GM12878 (cell line): ENCODE measurements around the gene KCNQ1OT1. TPM values are rescaled to one million over a fixed set of nuclear protein-coding genes. Genes with fewer than 3 reads are reported as not detected.

Experiments used
- ATAC-seq: fragments of 200-7000 bp; cut with Tn5 transposase; 3 replicates; pipeline ENCODE4 v1.9.1; 2020; ENCODE audit warnings: mild to moderate bottlenecking, moderate library complexity
- BruUV-seq: library from RNA; stranded (reverse); fragments of 400-500 nt; replicated peaks from 2 replicates; lab custom pipeline; 2021; lab: Mats Ljungman, UMichigan
- CTCF ChIA-PET: fragments of 300-600 bp; sonication (Branson Sonifier 250); formaldehyde crosslinking; extraction: SDS; loops from one replicate; lab custom pipeline; 2021; ENCODE audit warnings: inconsistent platforms; lab: Yijun Ruan, JAX
- POLR2A ChIA-PET: fragments of 350-600 bp; formaldehyde crosslinking; extraction: SDS; loops from one replicate; lab custom pipeline; 2021; ENCODE audit warnings: inconsistent platforms; lab: Charles Lee
- RAD21 ChIA-PET: fragments of 300-600 bp; sonication (Branson Sonifier 250); formaldehyde crosslinking; loops from one replicate; lab custom pipeline; 2023; ENCODE audit warnings: antibody characterized with exemption; ENCODE audit not compliant: unreplicated experiment; lab: Charles Lee
- SMC1A ChIA-PET: fragments of 300-600 bp; sonication (Branson Sonifier 250); formaldehyde crosslinking; loops from one replicate; lab custom pipeline; 2023; ENCODE audit not compliant: unreplicated experiment, uncharacterized antibody; lab: Charles Lee
- DNase-seq: peaks from one replicate; pipeline ENCODE4 v3.0.0-alpha.2; 2011; ENCODE audit warnings: low read depth, low spot score
- FAIRE-seq: peaks from 3 replicates; lab custom pipeline; 2011; peaks lifted over from hg19 to GRCh38; lab: Jason Lieb, UNC
- H2AFZ ChIP-seq: 2 replicates; pipeline ENCODE4 v1.6.0; 2011; ENCODE audit warnings: low read depth, low read length, control low read depth; ENCODE audit not compliant: control insufficient read depth
- H3K27ac ChIP-seq: 2 replicates; pipeline ENCODE4 v1.5.1; 2011; ENCODE audit warnings: control low read depth; ENCODE audit not compliant: control insufficient read depth, insufficient read depth
- H3K27me3 ChIP-seq, 2 experiments: replicated peaks in 1 of 2; 2 replicates each; pipeline versions ENCODE4 v1.6.0 to v1.6.1; 2011; ENCODE audit warnings: low read length in 1 of 2; ENCODE audit not compliant: control insufficient read depth in 2 of 2, insufficient read depth in 2 of 2
- H3K36me3 ChIP-seq, 2 experiments: 2 replicates each; pipeline ENCODE4 v1.5.1; 2011; ENCODE audit warnings: low read length in 1 of 2; ENCODE audit not compliant: control insufficient read depth in 2 of 2, insufficient read depth in 2 of 2
- H3K4me1 ChIP-seq: 2 replicates; pipeline ENCODE4 v1.6.1; 2011; ENCODE audit warnings: mild to moderate bottlenecking, low read length, moderate library complexity, mixed read lengths; ENCODE audit not compliant: control insufficient read depth, insufficient read depth
- H3K4me2 ChIP-seq: 2 replicates; pipeline ENCODE4 v1.6.0; 2011; ENCODE audit warnings: control low read depth; ENCODE audit not compliant: control insufficient read depth, insufficient read depth
- H3K4me3 ChIP-seq: fragments of 200-600 bp; sonication (generic); 2 replicates; pipeline ENCODE4 v1.5.1; 2016
- H3K79me2 ChIP-seq: 2 replicates; pipeline ENCODE4 v1.6.0; 2011; ENCODE audit warnings: low read length; ENCODE audit not compliant: control insufficient read depth, insufficient read depth
- H3K9ac ChIP-seq: 2 replicates; pipeline ENCODE4 v1.8.0; 2011; ENCODE audit warnings: low read length, control low read depth, mixed read lengths; ENCODE audit not compliant: control insufficient read depth, insufficient read depth
- H3K9me3 ChIP-seq: replicated peaks from 3 replicates; pipeline ENCODE4 v1.5.1; 2011; ENCODE audit warnings: mild to moderate bottlenecking, low read length; ENCODE audit not compliant: control insufficient read depth, insufficient read depth
- H4K20me1 ChIP-seq: 2 replicates; pipeline ENCODE4 v1.6.0; 2011; ENCODE audit not compliant: control insufficient read depth, insufficient read depth
- GABPA ChIP-seq: IDR thresholded peaks from 2 replicates; pipeline ENCODE4 v1.6.1; 2014; ENCODE audit warnings: antibody characterized with exemption, low read depth, mild to moderate bottlenecking, inconsistent platforms
- SP1 ChIP-seq: IDR thresholded peaks from one replicate; pipeline ENCODE4 v1.6.1; 2011; ENCODE audit warnings: low read depth, low read length
- SREBF2 ChIP-seq: IDR thresholded peaks from 2 replicates; pipeline ENCODE4 v1.6.1; 2012; ENCODE audit warnings: mild to moderate bottlenecking, low read length
- STAT1 ChIP-seq: fragments of 450-650 bp; conservative IDR thresholded peaks from 2 replicates; pipeline ENCODE4 v1.6.1; 2014; ENCODE audit warnings: antibody characterized with exemption, mild to moderate bottlenecking
- WGBS: methylation state at CpG from one replicate; pipeline ENCODE4 v1.1.6; 2016; ENCODE audit warnings: low lambda C conversion rate; ENCODE audit not compliant: insufficient replicate concordance, insufficient coverage; ENCODE audit errors: missing lambda C conversion rate; 5-methylcytosine and 5-hydroxymethylcytosine counted together
- in situ Hi-C: fragments of 300-500 bp; cut with MboI; formaldehyde crosslinking; loops from 9 replicates; pipeline ENCODE4 v1.14.3; 2018; ENCODE audit warnings: mixed read lengths
- intact Hi-C: fragments of 100-400 bp; cut with micrococcal nuclease; formaldehyde crosslinking; loops from one replicate; pipeline ENCODE4 v1.14.2; 2022; ENCODE audit not compliant: unreplicated experiment
- polyA plus RNA-seq, 11 experiments: library from polyadenylated mRNA; depleted of rRNA in 4 of 11; unstranded in 6 of 11; stranded (reverse) in 5 of 11; fragments of >200 nt; fragmentation: Nextera tagmentation in 4 of 11; fragmentation: Illumina TruSeq in 1 of 11; extraction: Ambion mirVana in 4 of 11; extraction: Trizol in 1 of 11; gene quantifications; 1 replicate in 1 of 11; 2 replicates in 10 of 11; pipeline versions ENCODE4 v1.2.1 to v1.2.3, GENCODE V29; 2011 to 2016; ENCODE audit warnings: inconsistent platforms in 2 of 11, missing spikeins in 2 of 11, low read depth in 1 of 11
- total RNA-seq, 4 experiments: library from RNA; depleted of rRNA in 3 of 4; stranded (reverse); fragments of >200 nt in 3 of 4; fragmentation: Illumina TruSeq in 1 of 4; extraction: Trizol in 1 of 4; gene quantifications; 2 replicates each; pipeline versions ENCODE4 v1.2.1 to v1.2.3, GENCODE V29; 2013 to 2021
- TF ChIP-seq, protein P1 (sequence below): IDR thresholded peaks from 2 replicates; pipeline ENCODE4 v1.6.1; 2012; ENCODE audit warnings: low read depth, low read length, improper control_type of control experiment

The KCNQ1OT1 gene
- total and polyA plus RNA-seq, 10 of the 15 experiments (the other 5 are each of a cell fraction or from before 2014, with no cell fraction given) = 0.02 to 1.6 (median 0.41) TPM

GRCh38 chr11:2739531-2740274 is 39.9 kb upstream of the KCNQ1OT1 start:
- ChIA-PET SMC1A (no interaction called here), RAD21 (no interaction called here), CTCF (no interaction called here), POLR2A (no interaction called here)
- BruUV-seq = no TSS peak
- no peaks in the 10 kb centered on the region for H3K79me2 ChIP-seq
- no peaks in the 10 kb centered on the region for H4K20me1 ChIP-seq
- DNase-seq (no peak), FAIRE-seq (no peak), ATAC-seq (no peak)
- in situ Hi-C loops (no loop called here), intact Hi-C loops (no loop called here)
- H3K27me3 ChIP-seq = no peaks in the 10 kb centered on the region
- no peak overlapping the region for H3K9ac ChIP-seq
- no peak overlapping the region for H3K4me2 ChIP-seq
- TF ChIP-seq GABPA (no peak), SREBF2 (no peak), STAT1 (no peak), SP1 (no peak)
- TF ChIP-seq, protein P1, sequence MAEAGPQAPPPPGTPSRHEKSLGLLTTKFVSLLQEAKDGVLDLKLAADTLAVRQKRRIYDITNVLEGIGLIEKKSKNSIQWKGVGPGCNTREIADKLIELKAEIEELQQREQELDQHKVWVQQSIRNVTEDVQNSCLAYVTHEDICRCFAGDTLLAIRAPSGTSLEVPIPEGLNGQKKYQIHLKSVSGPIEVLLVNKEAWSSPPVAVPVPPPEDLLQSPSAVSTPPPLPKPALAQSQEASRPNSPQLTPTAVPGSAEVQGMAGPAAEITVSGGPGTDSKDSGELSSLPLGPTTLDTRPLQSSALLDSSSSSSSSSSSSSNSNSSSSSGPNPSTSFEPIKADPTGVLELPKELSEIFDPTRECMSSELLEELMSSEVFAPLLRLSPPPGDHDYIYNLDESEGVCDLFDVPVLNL = no peak
- no peaks in the 10 kb centered on the region for H3K36me3 ChIP-seq
- 63% methylated on average over 17 of the region's 18 CpGs for WGBS
- H3K4me1 ChIP-seq = no peaks in the 10 kb centered on the region
- H3K9me3 ChIP-seq = no peaks in the 10 kb centered on the region
- no peak overlapping the region for H2AFZ ChIP-seq
- H3K4me3 ChIP-seq = no peak overlapping the region
- no peak overlapping the region for H3K27ac ChIP-seq
